Measurements from ENCODE around the gene NOS1AP. TPM values are rescaled to one million over a fixed set of nuclear protein-coding genes. Genes with fewer than 3 reads are reported as not detected.

Gene NOS1AP
- polyA plus RNA-seq, 4 donors = 0.89 to 2.1 (median 1.7) TPM

DNA sequence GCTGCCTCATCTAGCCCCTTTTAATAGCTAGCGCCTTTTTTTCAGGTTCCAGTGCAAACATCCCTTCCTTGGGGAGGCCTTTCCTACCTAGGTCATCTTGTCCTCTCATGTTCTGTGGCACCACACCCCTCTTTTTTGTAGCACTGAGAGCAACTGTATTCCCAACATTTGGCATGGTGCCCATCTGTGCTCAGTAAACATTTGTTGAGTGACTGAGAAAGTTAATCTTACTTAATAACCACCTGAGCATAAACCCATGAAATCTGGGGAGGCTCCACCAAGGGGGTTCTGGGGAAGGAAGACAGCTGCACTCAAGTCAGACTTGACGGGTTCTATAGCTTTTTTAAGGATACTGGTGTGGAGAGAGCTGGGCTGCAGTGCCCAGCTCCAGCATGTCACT is 90.0 kb downstream of the NOS1AP start:
- 58 to 74% (median 64%) methylated on average over 2 of the region's 2 CpGs for WGBS, 3 donors
- FAIRE-seq (no peak), DNase-seq (peak; percentile 39 to 82)
- Histone ChIP-seq H3K4me3 (ENCODE audit: low read depth in 1 of 3, low read length in 3 of 3) (no peak overlapping the region), H3K27ac (ENCODE audit: low read depth in 1 of 3, low read length in 2 of 3) (peak overlapping the region in 1 of 3 donors; percentile 19), H3K36me3 (ENCODE audit: control insufficient read depth in 3 of 3, insufficient read depth in 2 of 3, low read depth in 1 of 3, low read length in 3 of 3) (no peaks in the 10 kb centered on the region), H3K4me1 (ENCODE audit: control insufficient read depth in 3 of 3, insufficient read depth in 2 of 3, low read depth in 1 of 3, low read length in 2 of 3) (peaks cover 4 to 8% (median 4%) of the 10 kb centered on the region in 3 donors), H3K9me3 (ENCODE audit: control insufficient read depth in 2 of 2, insufficient read depth in 1 of 2, low read depth in 1 of 2, low read length in 1 of 2) (no peaks in the 10 kb centered on the region), H3K27me3 (ENCODE audit: control insufficient read depth in 3 of 3, insufficient read depth in 3 of 3, low read length in 3 of 3) (no peaks in the 10 kb centered on the region)

DNA sequence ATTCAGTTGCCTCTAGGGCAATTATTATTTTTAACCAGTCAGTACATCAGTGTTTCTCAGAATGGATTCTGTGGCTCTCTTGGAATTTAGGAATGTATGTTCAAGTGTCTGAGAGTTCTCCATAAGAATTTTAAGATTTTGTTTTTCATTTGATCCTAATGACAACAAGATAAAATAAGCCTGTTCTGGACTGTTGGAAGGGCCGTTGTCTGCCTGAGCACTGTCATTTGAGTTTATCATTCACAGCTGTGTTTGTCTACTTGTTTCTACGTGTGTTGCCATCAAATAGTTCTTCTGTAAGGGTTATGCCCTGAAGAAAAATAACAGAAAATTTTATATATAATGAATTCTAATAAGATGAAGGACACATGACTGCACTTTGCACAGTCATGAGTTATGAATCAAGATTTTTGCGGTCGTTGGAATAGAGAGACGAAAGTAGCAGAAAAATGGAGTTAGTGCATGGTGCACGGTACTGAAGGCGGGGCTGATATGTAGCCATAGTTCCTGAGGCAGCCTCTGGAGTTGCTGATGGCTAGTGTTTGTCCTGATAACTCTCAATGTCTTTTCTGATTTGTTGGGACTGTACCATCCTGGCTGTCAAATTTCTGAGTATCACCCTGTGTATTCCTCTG is 92.5 kb downstream of the NOS1AP start:
- no peaks in the 10 kb centered on the region for H3K9me3 ChIP-seq (ENCODE audit: control insufficient read depth in 2 of 2, insufficient read depth in 1 of 2, low read depth in 1 of 2, low read length in 1 of 2)
- H3K27ac ChIP-seq (ENCODE audit: low read depth in 1 of 3, low read length in 2 of 3) = no peak overlapping the region
- H3K27me3 ChIP-seq (ENCODE audit: control insufficient read depth in 3 of 3, insufficient read depth in 3 of 3, low read length in 3 of 3) = no peaks in the 10 kb centered on the region
- H3K36me3 ChIP-seq (ENCODE audit: control insufficient read depth in 3 of 3, insufficient read depth in 2 of 3, low read depth in 1 of 3, low read length in 3 of 3) = no peaks in the 10 kb centered on the region
- 61 to 78% (median 74%) methylated on average over 7 of the region's 7 CpGs for WGBS, 3 donors
- H3K4me3 ChIP-seq (ENCODE audit: low read depth in 1 of 3, low read length in 3 of 3) = no peak overlapping the region
- DNase-seq (no peak), FAIRE-seq (no peak)
- peaks cover 4 to 8% (median 6%) of the 10 kb centered on the region in 3 donors for H3K4me1 ChIP-seq (ENCODE audit: control insufficient read depth in 3 of 3, insufficient read depth in 2 of 3, low read depth in 1 of 3, low read length in 2 of 3)

DNA sequence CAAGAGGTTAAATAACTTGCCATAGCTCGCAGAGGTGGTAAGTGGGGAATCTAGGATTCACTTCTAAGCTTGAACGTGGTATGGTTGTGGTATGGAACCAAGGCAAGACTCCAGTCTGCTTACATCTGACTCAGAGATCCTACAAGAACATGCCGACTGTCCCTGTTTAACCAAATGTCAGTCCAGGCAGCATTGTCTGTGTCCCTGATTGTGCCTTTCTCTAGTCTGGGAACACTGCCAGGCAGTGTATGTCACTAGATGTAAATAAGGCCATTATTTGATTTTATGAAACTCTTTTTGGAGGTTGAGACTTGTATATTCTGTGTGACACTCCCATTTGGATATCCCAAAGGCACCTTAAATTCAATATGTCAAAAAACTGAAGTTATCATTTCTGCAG is 96.0 kb downstream of the NOS1AP start:
- 70 to 76% (median 75%) methylated on average over 3 of the region's 3 CpGs for WGBS, 3 donors
- DNase-seq (no peak), FAIRE-seq (no peak)
- Histone ChIP-seq H3K4me3 (ENCODE audit: low read depth in 1 of 3, low read length in 3 of 3) (no peak overlapping the region), H3K27me3 (ENCODE audit: control insufficient read depth in 3 of 3, insufficient read depth in 3 of 3, low read length in 3 of 3) (no peaks in the 10 kb centered on the region), H3K4me1 (ENCODE audit: control insufficient read depth in 3 of 3, insufficient read depth in 2 of 3, low read depth in 1 of 3, low read length in 2 of 3) (peaks cover 0 to 2% (median 0%) of the 10 kb centered on the region in 3 donors), H3K27ac (ENCODE audit: low read depth in 1 of 3, low read length in 2 of 3) (no peak overlapping the region), H3K9me3 (ENCODE audit: control insufficient read depth in 2 of 2, insufficient read depth in 1 of 2, low read depth in 1 of 2, low read length in 1 of 2) (no peaks in the 10 kb centered on the region), H3K36me3 (ENCODE audit: control insufficient read depth in 3 of 3, insufficient read depth in 2 of 3, low read depth in 1 of 3, low read length in 3 of 3) (no peaks in the 10 kb centered on the region)

DNA sequence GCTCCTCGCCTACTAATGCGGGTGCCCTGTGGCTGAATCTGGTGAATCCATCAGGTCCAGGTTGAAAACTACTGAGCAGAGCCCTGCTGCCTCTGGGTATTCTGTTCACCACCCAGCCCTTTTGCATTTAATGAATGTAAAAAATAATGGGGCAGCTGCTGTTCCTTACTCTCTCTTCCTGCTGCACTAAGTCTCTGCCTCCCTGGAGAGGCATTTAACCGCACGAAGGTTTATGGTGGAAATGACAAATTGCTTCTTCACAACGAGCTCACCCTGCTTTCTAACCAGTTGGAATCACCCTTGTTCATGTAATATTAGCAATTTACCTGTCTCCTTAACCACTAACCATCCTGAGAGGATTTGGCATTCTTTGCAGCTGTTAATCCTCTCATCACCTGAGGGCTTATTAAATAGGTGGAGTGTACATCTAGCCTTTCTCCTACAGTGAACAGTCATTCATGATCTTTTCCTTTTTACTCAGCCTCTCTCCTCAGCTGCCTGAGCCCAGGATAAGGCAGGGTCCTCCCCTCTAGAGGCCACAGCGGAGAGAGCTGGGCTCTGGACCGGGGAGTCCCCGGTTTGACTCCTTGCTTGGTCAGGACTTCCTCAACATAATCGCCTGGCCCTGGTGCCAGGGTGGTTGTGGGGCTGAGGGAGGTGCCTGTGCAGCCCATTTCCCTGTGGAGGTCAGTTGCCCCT is 97.6 kb downstream of the NOS1AP start:
- DNase-seq (no peak), FAIRE-seq (no peak)
- Histone ChIP-seq H3K9me3 (ENCODE audit: control insufficient read depth in 2 of 2, insufficient read depth in 1 of 2, low read depth in 1 of 2, low read length in 1 of 2) (no peaks in the 10 kb centered on the region), H3K27ac (ENCODE audit: low read depth in 1 of 3, low read length in 2 of 3) (no peak overlapping the region), H3K4me1 (ENCODE audit: control insufficient read depth in 3 of 3, insufficient read depth in 2 of 3, low read depth in 1 of 3, low read length in 2 of 3) (peaks cover 0 to 2% (median 0%) of the 10 kb centered on the region in 3 donors), H3K36me3 (ENCODE audit: control insufficient read depth in 3 of 3, insufficient read depth in 2 of 3, low read depth in 1 of 3, low read length in 3 of 3) (no peaks in the 10 kb centered on the region), H3K27me3 (ENCODE audit: control insufficient read depth in 3 of 3, insufficient read depth in 3 of 3, low read length in 3 of 3) (no peaks in the 10 kb centered on the region), H3K4me3 (ENCODE audit: low read depth in 1 of 3, low read length in 3 of 3) (no peak overlapping the region)
- 77 to 81% (median 78%) methylated on average over 9 of the region's 9 CpGs for WGBS, 3 donors

DNA sequence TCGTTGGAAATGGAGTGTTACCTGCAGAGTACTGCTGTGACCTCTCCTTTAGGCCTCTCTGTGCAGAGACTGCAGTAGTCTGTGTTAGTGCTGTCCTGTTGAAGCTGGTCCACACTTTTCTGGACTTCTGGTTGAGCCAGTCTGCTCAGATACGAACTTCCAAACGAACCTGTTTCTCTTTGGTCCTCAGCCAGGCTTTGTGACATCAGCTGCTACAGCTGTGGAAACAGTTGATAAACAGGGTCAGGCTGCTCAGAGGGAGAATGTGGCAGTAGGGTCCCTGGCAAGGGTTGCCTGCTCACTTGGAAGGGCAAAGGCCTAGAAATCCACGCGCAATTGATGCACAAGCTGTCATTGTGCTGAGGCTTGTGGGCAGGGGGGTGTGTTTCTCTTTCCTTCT is 98.8 kb downstream of the NOS1AP start:
- H3K27ac ChIP-seq (ENCODE audit: low read depth in 1 of 3, low read length in 2 of 3) = no peak overlapping the region
- 22 to 49% (median 28%) methylated on average over 5 of the region's 5 CpGs for WGBS, 3 donors
- FAIRE-seq (no peak), DNase-seq (peak in 1 of 2 donors; percentile 22)
- no peaks in the 10 kb centered on the region for H3K36me3 ChIP-seq (ENCODE audit: control insufficient read depth in 3 of 3, insufficient read depth in 2 of 3, low read depth in 1 of 3, low read length in 3 of 3)
- no peaks in the 10 kb centered on the region for H3K27me3 ChIP-seq (ENCODE audit: control insufficient read depth in 3 of 3, insufficient read depth in 3 of 3, low read length in 3 of 3)
- H3K9me3 ChIP-seq (ENCODE audit: control insufficient read depth in 2 of 2, insufficient read depth in 1 of 2, low read depth in 1 of 2, low read length in 1 of 2) = no peaks in the 10 kb centered on the region
- peaks cover 0 to 2% (median 0%) of the 10 kb centered on the region in 3 donors for H3K4me1 ChIP-seq (ENCODE audit: control insufficient read depth in 3 of 3, insufficient read depth in 2 of 3, low read depth in 1 of 3, low read length in 2 of 3)
- no peak overlapping the region for H3K4me3 ChIP-seq (ENCODE audit: low read depth in 1 of 3, low read length in 3 of 3)

DNA sequence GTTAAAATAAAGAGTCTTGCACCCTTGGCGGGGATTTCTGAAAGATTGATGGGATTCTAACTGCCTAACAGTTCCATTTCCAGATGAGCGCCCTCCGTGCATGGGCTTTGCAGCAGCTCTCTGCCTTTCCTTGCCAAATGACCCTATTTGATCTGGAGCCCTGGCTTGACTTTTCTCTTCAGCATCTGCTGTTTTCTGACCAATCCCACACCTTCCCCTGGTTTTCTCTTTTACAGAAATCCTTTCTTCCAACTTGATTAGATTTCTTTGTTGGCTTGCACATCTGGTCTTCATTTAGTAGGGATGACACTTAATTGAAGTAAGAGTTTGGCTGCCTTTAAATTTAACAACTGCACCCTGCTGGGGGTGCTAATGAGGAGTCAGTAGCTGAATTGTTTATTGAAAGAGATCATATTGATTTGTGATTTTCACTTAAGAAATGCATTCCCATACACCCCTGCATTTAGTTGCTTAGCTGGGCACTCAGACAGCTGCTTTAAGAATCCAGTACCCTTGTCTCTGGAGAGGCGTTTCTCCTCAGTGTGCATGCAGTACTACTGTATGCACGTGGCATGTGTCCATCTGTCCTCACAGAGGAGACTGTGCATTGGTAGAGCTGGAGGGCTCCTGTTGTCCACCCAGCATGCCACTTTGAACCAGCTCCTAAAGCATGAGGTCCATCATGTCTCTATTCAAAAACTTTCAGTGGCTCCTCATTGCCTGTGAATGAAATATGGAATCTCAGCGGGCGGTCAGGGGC is 99.7 kb downstream of the NOS1AP start:
- DNase-seq = no peak
- Histone ChIP-seq H3K36me3 (ENCODE audit: control insufficient read depth in 3 of 3, insufficient read depth in 2 of 3, low read depth in 1 of 3, low read length in 3 of 3) (no peaks in the 10 kb centered on the region), H3K27me3 (ENCODE audit: control insufficient read depth in 3 of 3, insufficient read depth in 3 of 3, low read length in 3 of 3) (no peaks in the 10 kb centered on the region), H3K4me3 (ENCODE audit: low read depth in 1 of 3, low read length in 3 of 3) (no peak overlapping the region), H3K27ac (ENCODE audit: low read depth in 1 of 3, low read length in 2 of 3) (no peak overlapping the region), H3K4me1 (ENCODE audit: control insufficient read depth in 3 of 3, insufficient read depth in 2 of 3, low read depth in 1 of 3, low read length in 2 of 3) (peaks cover 0 to 2% (median 0%) of the 10 kb centered on the region in 3 donors), H3K9me3 (ENCODE audit: control insufficient read depth in 2 of 2, insufficient read depth in 1 of 2, low read depth in 1 of 2, low read length in 1 of 2) (no peaks in the 10 kb centered on the region)
- WGBS, 3 donors = 86 to 91% (median 89%) methylated on average over 7 of the region's 7 CpGs
- FAIRE-seq = no peak

DNA sequence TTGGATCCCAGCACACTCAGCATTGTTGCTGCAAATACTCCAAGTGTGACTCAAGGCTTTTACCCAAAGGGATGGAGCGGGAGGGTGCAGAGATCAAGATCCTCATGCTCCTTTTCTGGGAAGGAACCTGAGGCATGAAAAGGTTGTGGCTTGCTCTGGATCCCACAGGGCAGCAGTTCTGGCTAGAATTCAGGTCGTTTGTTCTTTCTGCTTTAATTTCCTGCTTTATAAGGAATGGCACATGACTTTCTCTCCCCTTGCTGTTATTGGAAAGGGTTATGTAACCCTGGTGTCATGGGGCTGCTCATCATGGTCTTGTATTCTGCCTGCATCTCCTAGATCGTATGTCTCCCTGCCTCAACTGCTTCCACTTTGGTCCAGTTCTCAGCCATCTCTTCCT is 101.6 kb downstream of the NOS1AP start:
- WGBS, 3 donors = 63 to 70% (median 65%) methylated on average over 3 of the region's 3 CpGs
- Histone ChIP-seq H3K36me3 (ENCODE audit: control insufficient read depth in 3 of 3, insufficient read depth in 2 of 3, low read depth in 1 of 3, low read length in 3 of 3) (no peaks in the 10 kb centered on the region), H3K27ac (ENCODE audit: low read depth in 1 of 3, low read length in 2 of 3) (no peak overlapping the region), H3K4me3 (ENCODE audit: low read depth in 1 of 3, low read length in 3 of 3) (no peak overlapping the region), H3K9me3 (ENCODE audit: control insufficient read depth in 2 of 2, insufficient read depth in 1 of 2, low read depth in 1 of 2, low read length in 1 of 2) (no peaks in the 10 kb centered on the region), H3K27me3 (ENCODE audit: control insufficient read depth in 3 of 3, insufficient read depth in 3 of 3, low read length in 3 of 3) (no peaks in the 10 kb centered on the region), H3K4me1 (ENCODE audit: control insufficient read depth in 3 of 3, insufficient read depth in 2 of 3, low read depth in 1 of 3, low read length in 2 of 3) (no peaks in the 10 kb centered on the region)
- DNase-seq (no peak), FAIRE-seq (no peak)

DNA sequence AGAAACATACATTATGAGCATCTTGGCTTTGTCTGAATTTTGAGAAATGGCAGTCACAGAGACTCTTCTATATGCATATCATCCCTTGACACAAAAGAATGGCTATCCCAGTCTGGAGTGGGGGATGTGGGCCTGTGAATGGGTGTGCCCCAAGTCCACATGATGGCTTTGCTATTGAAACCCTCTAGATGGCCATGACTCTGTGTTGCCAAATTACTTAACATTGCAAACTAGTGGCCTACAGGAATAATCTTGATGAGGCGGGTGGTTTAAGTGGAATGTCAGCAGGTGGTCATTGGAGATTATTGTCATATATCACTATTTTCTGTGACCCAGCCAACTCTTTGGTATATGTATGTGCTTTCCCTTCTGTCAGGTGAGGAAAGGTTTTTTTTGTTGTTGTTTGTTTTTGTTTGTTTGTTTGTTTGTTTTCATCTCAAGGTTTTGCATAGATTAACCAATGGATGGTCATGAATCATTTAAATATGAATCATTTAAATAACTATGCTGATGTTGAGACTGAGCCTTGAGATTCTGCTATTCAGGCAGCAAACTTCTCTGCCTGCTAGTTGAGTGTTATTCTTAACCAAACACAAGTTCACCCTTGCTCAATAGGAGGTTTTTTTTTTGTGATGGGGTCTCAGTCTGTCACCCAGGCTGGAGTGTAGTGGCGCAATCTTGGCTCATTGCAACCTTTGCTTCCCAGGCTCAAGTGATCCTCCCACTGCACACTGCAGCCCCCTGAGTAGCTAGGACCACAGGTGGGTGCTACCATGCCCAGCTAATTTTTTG is 103.0 kb downstream of the NOS1AP start:
- Histone ChIP-seq H3K36me3 (ENCODE audit: control insufficient read depth in 3 of 3, insufficient read depth in 2 of 3, low read depth in 1 of 3, low read length in 3 of 3) (no peaks in the 10 kb centered on the region), H3K27me3 (ENCODE audit: control insufficient read depth in 3 of 3, insufficient read depth in 3 of 3, low read length in 3 of 3) (no peaks in the 10 kb centered on the region), H3K9me3 (ENCODE audit: control insufficient read depth in 2 of 2, insufficient read depth in 1 of 2, low read depth in 1 of 2, low read length in 1 of 2) (no peaks in the 10 kb centered on the region), H3K27ac (ENCODE audit: low read depth in 1 of 3, low read length in 2 of 3) (no peak overlapping the region), H3K4me1 (ENCODE audit: control insufficient read depth in 3 of 3, insufficient read depth in 2 of 3, low read depth in 1 of 3, low read length in 2 of 3) (no peaks in the 10 kb centered on the region), H3K4me3 (ENCODE audit: low read depth in 1 of 3, low read length in 3 of 3) (no peak overlapping the region)
- DNase-seq (no peak), FAIRE-seq (no peak)
- 86 to 100% (median 95%) methylated on average over 2 of the region's 2 CpGs for WGBS, 3 donors
